ENCODE measurements around the gene SCRN3.

- no peak for TF ChIP-seq CTCF (optimal IDR thresholded peaks at IDR 0.05 in 1 of 3, IDR thresholded peaks at IDR 0.05 in 1 of 3, conservative IDR thresholded peaks at IDR 0.05 in 1 of 3; ENCODE audit: extremely low read depth in 1 of 3, insufficient read depth in 2 of 3, low read length in 3 of 3)
- TF ChIP-seq EZH2 (IDR thresholded peaks at IDR 0.05; ENCODE audit: low read length), result no peak
Observed at GRCh38 chr2:174376967-174377366, 18.6 kb upstream of the SCRN3 start.
